ENCODE measurements around the gene PBX3.
A peak's percentile ranks its signal among the peaks of the same experiment; 100 is the strongest.

PBX3 gene

GRCh38 chr9:126000731-126001580, 253.8 kb downstream of the PBX3 start:
- no peak for DNase-seq

GRCh38 chr9:126001581-126002225, 254.5 kb downstream of the PBX3 start:
- DNase-seq = no peak

- DNase-seq = no peak
These were observed 255.5 kb downstream of the PBX3 start for GRCh38 chr9:126002476-126003350.

- DNase-seq = peak; percentile 14
These were observed 261.9 kb downstream of the PBX3 start for GRCh38 chr9:126009047-126009446.

GRCh38 chr9:126014726-126015125, 267.6 kb downstream of the PBX3 start:
- DNase-seq = no peak

- DNase-seq = no peak
These were observed 268.3 kb downstream of the PBX3 start for GRCh38 chr9:126015424-126015823.

- no peak for DNase-seq
These were observed 269.6 kb downstream of the PBX3 start for GRCh38 chr9:126016579-126017290.

All from OCI-M1 (cell line).